HUES64 (cell line): Measurements from ENCODE around the gene CDC25A.

Source experiments
- H3K27ac ChIP-seq: 2 replicates; pipeline ENCODE4 v1.7.0; 2013; ENCODE audit warnings: low read depth, low read length, inconsistent platforms
- H3K27me3 ChIP-seq: 2 replicates; pipeline ENCODE4 v1.6.1; 2013; ENCODE audit warnings: mild to moderate bottlenecking, low read length; ENCODE audit not compliant: insufficient read depth
- H3K36me3 ChIP-seq: 2 replicates; pipeline ENCODE4 v1.6.1; 2013; ENCODE audit warnings: mild to moderate bottlenecking, low read length; ENCODE audit not compliant: insufficient read depth
- H3K4me1 ChIP-seq: 2 replicates; pipeline ENCODE4 v1.6.1; 2013; ENCODE audit warnings: mild to moderate bottlenecking, low read length, moderate library complexity; ENCODE audit not compliant: insufficient read depth
- H3K4me3 ChIP-seq: 2 replicates; pipeline ENCODE4 v1.5.1; 2013; ENCODE audit warnings: mild to moderate bottlenecking, low read length, moderate library complexity
- H3K9ac ChIP-seq: 2 replicates; pipeline ENCODE4 v1.6.1; 2013; ENCODE audit warnings: mild to moderate bottlenecking, low read depth, low read length
- H3K9me3 ChIP-seq: 2 replicates; pipeline ENCODE4 v1.6.1; 2013; ENCODE audit warnings: low read depth, low read length; ENCODE audit not compliant: insufficient read depth
- WGBS: fragments of 150-250, 120-280 bp; methylation state at CpG from one replicate; pipeline ENCODE4 v1.1.7; 2013; ENCODE audit warnings: missing lambda C conversion rate; 5-methylcytosine and 5-hydroxymethylcytosine counted together

CDC25A gene

DNA sequence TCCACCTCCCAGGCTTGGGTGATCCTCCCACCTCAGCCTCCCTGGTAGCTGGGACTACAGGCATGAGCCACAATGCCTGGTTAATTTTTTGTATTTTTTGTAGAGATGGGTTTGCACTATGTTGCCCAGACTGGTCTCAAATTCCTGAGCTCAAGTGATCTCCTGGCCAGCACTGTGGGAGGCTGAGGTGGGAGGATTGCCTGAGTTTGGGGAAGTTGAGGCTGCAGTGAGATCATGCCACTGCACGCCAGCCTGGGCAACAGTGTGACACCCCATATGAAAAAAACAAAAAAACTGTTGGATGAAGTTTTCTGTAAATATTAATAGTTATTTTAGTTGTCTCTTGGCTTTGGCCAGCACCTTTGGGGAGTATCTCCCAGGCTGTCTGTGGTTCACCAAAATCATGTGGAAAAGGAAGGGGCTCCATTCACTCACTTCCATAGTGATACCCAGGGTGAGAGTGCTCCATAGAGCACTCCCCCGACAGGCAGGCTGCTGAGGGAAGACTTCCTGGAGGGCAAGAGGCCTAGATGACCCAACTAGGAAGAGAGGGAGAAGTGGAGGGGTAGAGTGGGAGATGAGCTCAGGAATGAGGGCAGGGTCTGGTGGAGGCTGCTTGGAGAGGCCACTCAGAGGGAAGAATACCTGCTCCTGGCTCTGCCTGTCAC, 47.1 kb downstream of the CDC25A start:
- Histone ChIP-seq H3K4me3 (no peak overlapping the region), H3K4me1 (0 out of 2 replicates have a peak, but pooled peaks cover 4% of the 10 kb centered on the region), H3K9me3 (no peaks in the 10 kb centered on the region), H3K36me3 (no peaks in the 10 kb centered on the region), H3K9ac (no peak overlapping the region), H3K27me3 (no peaks in the 10 kb centered on the region), H3K27ac (no peak overlapping the region)
- 84% methylated on average over 2 of the region's 2 CpGs for WGBS

- 29% methylated on average over 9 of the region's 9 CpGs for WGBS
- Histone ChIP-seq H3K27ac (no peak overlapping the region; the same call in 1 of the 2 replicates), H3K4me1 (0 out of 2 replicates have a peak, but pooled peaks cover 4% of the 10 kb centered on the region), H3K9ac (no peak overlapping the region), H3K36me3 (no peaks in the 10 kb centered on the region), H3K4me3 (no peak overlapping the region), H3K27me3 (no peaks in the 10 kb centered on the region), H3K9me3 (no peaks in the 10 kb centered on the region)
These were observed 47.9 kb downstream of the CDC25A start for GRCh38 chr3:48140336-48140757.

- no peak overlapping the region for H3K27ac ChIP-seq
- H3K36me3 ChIP-seq, result no peaks in the 10 kb centered on the region
- H3K4me3 ChIP-seq, result no peak overlapping the region
- 83% methylated on average over 7 of the region's 7 CpGs for WGBS
- H3K9me3 ChIP-seq, result no peaks in the 10 kb centered on the region
- no peak overlapping the region for H3K9ac ChIP-seq
- H3K4me1 ChIP-seq, result 0 out of 2 replicates have a peak, but pooled peaks cover 4% of the 10 kb centered on the region
- no peaks in the 10 kb centered on the region for H3K27me3 ChIP-seq
These were observed 50.7 kb downstream of the CDC25A start for GRCh38 chr3:48137425-48137999.

GRCh38 chr3:48135552-48136495, 52.4 kb downstream of the CDC25A start:
- Histone ChIP-seq H3K4me3 (no peak overlapping the region), H3K36me3 (no peaks in the 10 kb centered on the region), H3K27ac (no peak overlapping the region), H3K9me3 (no peaks in the 10 kb centered on the region), H3K9ac (no peak overlapping the region), H3K27me3 (no peaks in the 10 kb centered on the region), H3K4me1 (0 out of 2 replicates have a peak, but pooled peaks cover 4% of the 10 kb centered on the region)
- WGBS, result 84% methylated on average over 8 of the region's 8 CpGs

DNA sequence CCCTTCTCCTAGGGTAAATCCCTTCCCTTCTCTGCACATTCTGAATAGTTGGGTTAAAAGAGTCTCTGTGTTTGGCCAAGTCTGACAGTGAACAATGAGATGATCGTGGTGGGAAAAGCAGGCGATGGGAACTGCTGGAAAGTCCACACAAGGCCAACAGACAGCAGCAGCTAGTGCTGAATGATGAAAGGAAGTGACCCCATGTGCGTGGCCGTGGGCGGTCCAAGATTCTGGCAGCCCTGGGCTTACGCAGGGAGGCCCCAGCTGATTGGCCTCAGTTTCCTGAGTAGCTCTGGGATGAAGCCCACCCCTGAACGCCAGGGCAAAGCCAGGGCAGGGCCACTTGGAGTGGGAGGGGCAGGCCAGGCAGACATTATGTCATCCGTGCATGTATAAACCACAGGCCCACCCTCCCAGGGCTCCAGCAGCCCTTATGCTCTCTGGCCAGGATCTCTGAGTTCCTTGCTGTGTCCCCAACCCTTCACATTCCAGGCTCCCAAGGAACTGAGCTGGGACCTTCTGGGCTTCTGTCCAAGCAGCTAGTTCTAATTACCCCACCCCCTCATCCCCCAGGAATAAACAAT, 57.8 kb downstream of the CDC25A start:
- Histone ChIP-seq H3K4me3 (no peak overlapping the region), H3K27ac (no peak overlapping the region), H3K4me1 (no peaks in the 10 kb centered on the region), H3K36me3 (no peaks in the 10 kb centered on the region), H3K27me3 (no peaks in the 10 kb centered on the region), H3K9me3 (no peaks in the 10 kb centered on the region), H3K9ac (no peak overlapping the region)
- WGBS, result 84% methylated on average over 8 of the region's 8 CpGs

DNA sequence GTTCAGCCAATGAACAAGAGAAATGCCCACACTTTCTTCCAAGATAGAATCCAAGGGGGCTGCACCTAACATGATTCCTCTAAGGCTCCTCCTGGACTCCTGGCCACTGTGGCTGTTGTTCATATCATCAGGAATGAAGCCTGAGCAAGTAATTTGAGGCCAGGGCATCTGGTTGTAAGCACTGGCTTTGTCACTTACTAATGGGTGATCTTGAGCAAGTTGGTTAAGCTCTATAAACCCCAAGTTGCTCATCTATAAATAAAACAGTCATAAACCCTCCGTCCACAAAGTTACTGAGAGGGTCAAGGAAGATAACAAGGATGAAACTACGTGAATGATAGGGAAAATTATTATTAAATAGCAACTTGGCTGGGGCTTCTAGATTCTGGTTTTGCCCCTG, 58.3 kb downstream of the CDC25A start:
- no peaks in the 10 kb centered on the region for H3K9me3 ChIP-seq
- no peak overlapping the region for H3K27ac ChIP-seq
- H3K27me3 ChIP-seq, result no peaks in the 10 kb centered on the region
- no peak overlapping the region for H3K9ac ChIP-seq
- no peaks in the 10 kb centered on the region for H3K36me3 ChIP-seq
- H3K4me1 ChIP-seq, result no peaks in the 10 kb centered on the region
- H3K4me3 ChIP-seq, result no peak overlapping the region
- 100% methylated on average over 2 of the region's 2 CpGs for WGBS

GRCh38 chr3:48128774-48129173, 59.4 kb downstream of the CDC25A start:
- Histone ChIP-seq H3K9me3 (no peaks in the 10 kb centered on the region), H3K9ac (no peak overlapping the region), H3K36me3 (no peaks in the 10 kb centered on the region), H3K27me3 (no peaks in the 10 kb centered on the region), H3K4me3 (no peak overlapping the region), H3K4me1 (no peaks in the 10 kb centered on the region), H3K27ac (no peak overlapping the region)
- WGBS, result 83% methylated on average over 1 of the region's 1 CpG

GRCh38 chr3:48125886-48126622, 62.2 kb downstream of the CDC25A start:
- H3K4me1 ChIP-seq, result no peaks in the 10 kb centered on the region
- WGBS, result 95% methylated on average over 8 of the region's 9 CpGs
- no peaks in the 10 kb centered on the region for H3K36me3 ChIP-seq
- no peak overlapping the region for H3K9ac ChIP-seq
- H3K4me3 ChIP-seq, result no peak overlapping the region
- H3K27ac ChIP-seq, result no peak overlapping the region
- no peaks in the 10 kb centered on the region for H3K9me3 ChIP-seq
- H3K27me3 ChIP-seq, result no peaks in the 10 kb centered on the region

DNA sequence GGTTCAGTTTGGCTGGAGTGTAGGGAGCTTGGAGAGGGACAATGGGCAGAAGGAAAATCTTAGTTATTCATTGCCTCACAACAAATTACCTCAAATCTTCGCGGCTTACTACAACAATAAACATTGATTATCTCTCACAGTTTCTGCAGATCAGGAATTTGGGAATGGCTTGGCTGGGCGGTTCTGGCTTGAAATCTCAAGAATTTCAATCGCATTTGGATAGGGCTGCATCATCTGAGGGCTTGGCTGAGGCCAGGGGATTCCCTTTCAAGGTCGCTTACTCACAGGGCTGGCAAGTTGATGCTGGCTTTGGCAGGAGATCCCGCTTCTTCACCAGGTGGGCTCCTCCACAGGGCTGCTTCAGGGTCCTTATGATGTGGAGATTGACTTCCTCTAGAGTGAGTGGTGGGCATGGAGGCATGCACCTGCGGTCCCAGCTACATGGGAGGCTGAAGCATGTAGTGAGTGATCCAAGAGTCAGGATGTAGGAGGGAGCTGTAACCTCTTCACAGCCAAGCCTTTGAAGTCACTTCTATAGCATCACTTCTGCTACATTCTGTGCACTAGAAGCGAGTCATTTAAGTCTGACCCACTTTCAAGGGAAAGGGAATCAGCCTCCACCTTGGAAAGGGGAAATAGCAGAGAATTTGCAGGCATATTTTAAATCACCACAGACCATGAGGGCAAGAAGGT, 63.1 kb downstream of the CDC25A start:
- no peak overlapping the region for H3K27ac ChIP-seq
- H3K4me1 ChIP-seq, result no peaks in the 10 kb centered on the region
- H3K9me3 ChIP-seq, result no peaks in the 10 kb centered on the region
- no peak overlapping the region for H3K9ac ChIP-seq
- no peaks in the 10 kb centered on the region for H3K27me3 ChIP-seq
- WGBS, result 70% methylated on average over 8 of the region's 8 CpGs
- no peak overlapping the region for H3K4me3 ChIP-seq
- no peaks in the 10 kb centered on the region for H3K36me3 ChIP-seq

- Histone ChIP-seq H3K4me1 (no peaks in the 10 kb centered on the region; the same call in 1 of the 2 replicates), H3K9me3 (no peaks in the 10 kb centered on the region), H3K27ac (no peak overlapping the region), H3K9ac (no peak overlapping the region), H3K27me3 (no peaks in the 10 kb centered on the region), H3K4me3 (no peak overlapping the region), H3K36me3 (no peaks in the 10 kb centered on the region)
- WGBS, result 93% methylated on average over 5 of the region's 6 CpGs
These were observed 64.9 kb downstream of the CDC25A start for GRCh38 chr3:48123346-48123745.
